Ammon's horn (tissue), 1 donor: ENCODE results near the gene FCGBP.
"Not testable (repeated sequence)": the region's sequence is repeated elsewhere in the genome, so short reads cannot be mapped to it uniquely, and the experiment has no call there.

Experiments used
- DNase-seq: peaks from one replicate; pipeline ENCODE4 v3.0.0-alpha.2; 2016; ENCODE audit warnings: low spot score

The FCGBP gene

DNA sequence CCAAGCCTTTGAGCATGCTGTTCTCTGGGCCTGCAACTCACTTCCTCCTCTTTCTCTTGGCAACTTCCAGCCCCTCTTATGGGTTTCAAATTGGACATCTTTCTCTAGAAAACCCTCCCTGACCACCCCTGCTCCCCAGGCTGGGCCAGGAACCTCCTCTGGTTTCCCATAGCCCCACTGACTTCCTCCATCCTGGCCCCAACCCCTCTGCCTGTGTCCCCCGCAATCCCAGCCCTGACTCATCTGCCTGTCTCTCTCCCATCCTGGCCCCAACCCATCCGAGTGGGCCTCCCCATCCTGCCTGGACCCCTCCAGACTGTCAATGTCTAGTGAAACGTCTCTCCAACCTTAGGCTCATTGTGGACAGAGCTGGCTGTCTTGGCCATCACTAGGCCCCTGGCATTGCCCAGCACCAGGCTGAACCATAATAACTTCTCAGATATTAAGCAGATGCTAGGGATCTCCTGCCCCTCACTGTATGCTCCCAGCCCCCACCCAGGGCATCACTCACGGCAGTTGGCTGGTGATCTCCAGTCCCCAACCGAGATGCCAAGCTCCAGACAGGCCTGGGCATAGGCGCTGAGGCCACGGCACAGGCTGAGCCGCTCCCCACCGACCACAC is 16.8 kb downstream of the FCGBP start:
- no peak for DNase-seq

DNA sequence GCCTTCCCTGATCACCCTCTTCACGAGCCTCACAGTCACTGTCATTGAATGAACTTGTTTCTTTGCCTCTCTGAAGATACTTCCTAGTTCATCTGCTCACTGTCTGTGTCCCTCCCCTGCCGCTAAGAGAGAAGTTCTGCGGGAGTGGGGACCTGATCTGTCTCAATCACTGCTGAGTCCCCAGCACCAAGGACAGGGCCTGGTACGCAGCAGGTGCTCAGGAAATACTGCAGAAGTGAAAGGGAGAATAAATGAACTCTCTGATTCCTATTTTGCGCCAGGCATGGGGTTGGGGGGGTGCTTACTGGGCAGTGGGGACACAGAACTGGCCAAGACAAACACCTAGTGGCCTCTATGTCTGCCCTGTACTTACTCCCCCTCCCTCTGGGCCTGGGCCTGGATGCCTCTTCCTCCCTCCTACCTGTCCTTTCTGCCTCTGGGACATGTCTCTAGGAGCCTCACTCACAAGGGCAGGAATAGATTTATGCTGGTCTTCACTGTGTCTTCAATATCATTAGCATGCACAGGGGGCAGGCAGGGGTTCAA is 17.5 kb downstream of the FCGBP start:
- DNase-seq = peak; percentile 44

GRCh38 chr19:39916236-39916635 is 18.2 kb downstream of the FCGBP start:
- no peak for DNase-seq

DNA sequence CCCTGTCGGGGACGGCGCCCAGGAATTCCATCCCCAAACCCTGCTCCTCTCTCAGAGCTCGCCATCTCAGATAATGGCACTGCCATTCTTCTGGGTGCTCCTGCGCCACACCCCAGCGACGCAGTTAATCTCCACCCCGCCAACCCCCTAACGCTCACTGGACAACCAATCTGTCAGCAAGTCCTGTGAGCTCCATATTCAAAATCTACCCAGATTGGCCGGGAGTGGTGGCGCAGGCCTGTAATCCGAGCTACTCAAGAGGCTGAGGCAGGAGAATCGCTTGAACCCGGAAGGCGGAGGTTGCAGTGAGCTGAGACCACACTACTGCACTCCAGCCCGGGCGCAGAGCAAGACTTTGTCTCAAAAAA is 18.6 kb downstream of the FCGBP start:
- DNase-seq = no peak

DNA sequence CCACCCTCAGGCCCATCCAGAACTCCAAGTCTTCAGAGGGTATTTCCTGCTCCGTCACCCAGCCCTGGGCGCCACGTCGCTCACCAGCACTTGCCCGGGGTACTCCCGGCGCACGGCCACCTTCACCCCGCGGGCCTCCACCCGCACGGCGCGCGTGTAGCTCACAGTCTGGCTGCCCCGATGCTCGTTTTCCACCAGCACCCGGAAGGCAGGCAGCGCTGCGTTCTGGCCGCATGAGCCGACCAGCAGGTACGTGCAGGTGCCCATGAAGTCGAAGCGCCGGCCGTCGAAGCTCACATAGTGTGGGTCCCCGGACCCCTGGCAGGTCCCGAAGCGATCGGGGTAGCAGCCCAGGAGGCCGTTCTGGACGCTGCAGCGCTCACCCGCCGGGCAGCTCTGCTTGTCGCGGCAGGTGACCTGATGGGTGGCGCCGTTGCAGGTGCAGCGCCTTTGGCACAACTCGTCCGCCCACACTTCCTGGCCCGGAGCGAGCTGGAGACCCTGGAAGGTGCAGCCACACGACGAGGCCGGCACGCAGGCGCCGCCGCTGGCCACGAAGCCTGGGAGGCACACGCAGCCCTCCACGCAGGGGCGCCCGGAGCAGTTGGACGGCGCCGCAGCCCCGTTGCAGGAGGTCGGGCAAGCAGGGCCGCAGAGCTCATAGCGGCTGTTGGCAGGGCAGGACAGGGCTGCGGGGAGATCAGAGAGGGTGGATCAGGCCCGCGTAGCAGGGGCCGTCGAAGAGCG is 19.2 kb downstream of the FCGBP start:
- no peak for DNase-seq

- DNase-seq = no peak
Observed at GRCh38 chr19:39913682-39914333, 20.6 kb downstream of the FCGBP start.

DNA sequence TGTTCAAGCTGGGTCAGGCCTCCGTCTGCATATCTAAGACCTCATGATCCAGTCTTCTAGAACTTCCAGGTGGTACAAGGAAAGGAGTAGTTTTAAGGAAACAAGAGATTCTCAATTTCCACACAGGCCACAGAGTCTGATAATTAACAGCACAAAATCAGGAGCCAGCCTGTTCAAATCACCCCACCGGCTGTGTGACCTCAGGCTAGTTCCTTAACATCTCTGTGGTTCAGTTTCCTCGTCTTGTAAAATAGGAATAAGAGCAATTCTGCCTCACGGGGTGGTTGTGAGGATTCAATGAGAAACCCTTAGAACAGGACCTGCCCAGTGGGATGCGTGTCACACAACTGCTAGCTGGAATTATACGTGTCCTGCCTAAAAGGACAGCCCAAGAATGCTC is 25.6 kb downstream of the FCGBP start:
- DNase-seq = no peak

DNA sequence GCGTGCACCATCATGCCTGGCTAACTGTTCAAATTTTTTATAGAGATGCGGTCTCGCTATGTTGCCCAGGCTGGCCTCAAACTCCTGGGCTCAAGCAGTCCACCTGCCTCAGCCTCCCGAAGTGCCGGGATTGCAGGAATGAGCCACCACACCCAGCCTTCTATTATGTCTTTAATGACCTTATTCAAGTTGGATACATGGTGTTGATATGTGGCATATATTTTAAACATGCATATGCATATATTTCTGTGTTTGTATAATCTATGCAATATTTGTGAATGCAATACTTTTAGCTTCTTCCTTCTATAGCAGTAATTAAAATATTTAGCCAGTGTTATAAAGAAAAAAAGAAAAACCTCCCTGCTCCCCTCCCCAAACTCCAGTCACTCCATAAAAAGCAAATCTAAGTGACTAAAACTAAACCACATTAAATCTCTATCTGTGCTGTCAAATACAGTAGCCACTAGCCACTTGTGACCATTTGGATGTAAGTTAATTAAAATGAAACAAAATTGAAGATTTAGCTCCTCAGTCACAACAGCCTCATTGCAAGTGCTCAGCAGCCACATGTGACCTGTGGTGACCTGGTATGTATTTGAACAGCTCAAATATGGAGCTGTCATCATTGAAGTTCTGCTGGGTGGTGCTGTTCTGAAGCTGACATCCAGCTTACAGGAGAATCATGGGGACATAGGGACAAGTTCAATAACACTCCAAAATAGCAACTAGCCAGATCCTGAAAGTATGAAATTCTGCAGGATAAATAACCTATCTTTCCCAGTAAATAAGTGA is 27.4 kb downstream of the FCGBP start:
- DNase-seq = no peak

GRCh38 chr19:39906283-39906682 is 28.2 kb downstream of the FCGBP start:
- DNase-seq = no peak

DNA sequence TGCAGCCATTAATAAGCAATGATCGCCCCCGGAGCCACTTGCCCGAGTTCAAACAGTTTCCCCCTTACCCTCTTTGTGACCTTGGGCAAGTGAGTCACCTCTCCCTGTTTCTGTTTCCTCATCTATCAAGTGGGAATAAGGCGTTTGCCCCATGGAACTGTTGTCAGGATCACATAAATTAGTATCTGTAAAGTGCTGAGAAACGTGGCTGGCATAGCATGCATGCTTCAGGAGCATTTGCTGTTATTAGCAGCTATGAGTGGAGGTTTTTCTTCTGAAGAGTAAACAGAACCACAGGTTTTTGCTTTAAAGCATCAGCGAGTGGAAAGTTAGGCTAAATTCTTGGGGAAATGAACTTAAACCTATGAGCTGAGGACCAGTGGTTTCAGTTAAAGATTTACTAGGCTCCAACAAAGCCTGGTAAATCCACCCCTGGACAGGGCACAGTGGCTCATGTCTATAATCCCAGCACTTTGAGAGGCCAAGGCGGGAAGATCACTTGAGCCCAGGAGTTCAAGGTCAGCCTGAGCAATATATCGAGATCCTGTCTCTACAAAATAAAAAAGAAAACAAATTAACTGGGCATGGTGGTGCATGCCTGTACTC is 30.8 kb downstream of the FCGBP start:
- DNase-seq = not testable (repeated sequence)

DNA sequence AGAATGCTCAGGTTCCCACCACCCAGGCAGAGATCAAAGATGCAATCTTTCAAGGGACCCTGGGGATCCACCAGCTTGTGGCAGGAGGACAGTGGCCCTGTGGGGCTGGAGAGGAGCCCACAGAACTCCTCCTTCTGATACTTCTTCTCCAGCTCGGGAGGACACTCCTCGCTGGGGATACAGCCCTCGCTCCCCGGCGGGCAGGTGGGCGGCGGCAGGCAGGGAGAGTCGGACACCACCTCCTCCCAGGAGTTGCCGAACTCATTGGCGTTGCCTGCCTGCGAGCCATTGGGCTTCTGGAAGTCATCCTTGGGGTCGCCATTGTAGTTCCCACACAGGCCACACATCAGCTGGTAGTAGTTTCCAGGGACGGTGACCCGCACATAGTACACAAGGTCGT is 32.1 kb downstream of the FCGBP start:
- DNase-seq = not testable (repeated sequence)

- not testable (repeated sequence) for DNase-seq
Observed at GRCh38 chr19:39901681-39902080, 32.8 kb downstream of the FCGBP start.

GRCh38 chr19:39898858-39899257 is 35.6 kb downstream of the FCGBP start:
- not testable (repeated sequence) for DNase-seq

DNA sequence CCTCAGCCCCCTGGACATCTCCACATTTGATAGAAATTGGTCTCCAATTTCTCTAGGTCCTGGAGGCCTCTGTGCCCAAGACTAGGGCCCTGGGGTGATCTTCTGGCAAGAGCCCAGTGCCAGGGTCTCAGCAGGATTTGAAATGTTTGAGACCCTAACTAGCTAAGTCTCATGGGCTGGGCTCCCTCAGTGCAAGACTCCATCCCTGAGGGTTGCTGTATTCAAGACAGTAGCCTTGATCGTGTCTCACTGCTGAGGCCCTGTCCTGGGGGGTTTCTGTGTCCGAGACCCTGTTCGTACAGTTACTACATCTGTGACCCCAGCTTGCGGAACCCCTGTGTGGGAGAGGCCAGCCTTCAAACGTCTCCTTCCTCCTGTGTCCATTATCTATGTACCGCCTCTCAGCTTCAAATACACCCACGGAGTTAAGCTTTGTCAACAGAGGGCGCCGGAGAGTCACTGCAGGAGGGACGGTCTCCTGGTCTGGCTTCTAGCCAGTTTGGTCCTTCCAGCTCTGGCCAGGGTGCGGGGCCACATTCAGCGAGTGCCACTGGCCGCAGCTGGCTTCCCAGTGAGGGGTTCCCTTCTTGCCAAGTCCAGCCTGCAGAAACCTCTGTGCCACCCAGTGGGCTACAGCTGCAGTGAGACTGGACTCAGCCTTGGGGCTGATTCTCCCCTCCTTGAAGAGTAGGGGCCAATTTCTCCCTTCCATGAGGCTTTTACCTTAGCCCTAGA is 36.8 kb downstream of the FCGBP start:
- DNase-seq = not testable (repeated sequence)

DNA sequence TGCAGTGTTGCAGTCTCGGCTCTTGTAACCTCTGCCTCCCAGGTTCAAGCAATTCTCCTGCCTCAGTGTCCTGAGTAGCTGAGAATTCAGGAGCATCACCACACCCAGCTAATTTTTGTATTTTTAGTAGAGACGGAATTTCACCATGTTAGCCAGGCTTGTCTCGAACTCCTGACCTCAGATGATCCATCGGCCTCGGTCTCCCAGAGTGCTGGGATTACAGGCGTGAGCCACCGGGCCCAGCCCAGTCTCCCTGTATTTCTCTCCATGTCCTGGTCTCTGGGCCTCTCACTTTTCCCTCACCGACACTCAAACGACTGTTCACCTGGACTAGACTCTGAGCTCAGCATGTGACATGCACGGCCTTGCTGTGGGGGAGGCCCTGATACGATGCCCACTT is 39.3 kb downstream of the FCGBP start:
- not testable (repeated sequence) for DNase-seq

DNA sequence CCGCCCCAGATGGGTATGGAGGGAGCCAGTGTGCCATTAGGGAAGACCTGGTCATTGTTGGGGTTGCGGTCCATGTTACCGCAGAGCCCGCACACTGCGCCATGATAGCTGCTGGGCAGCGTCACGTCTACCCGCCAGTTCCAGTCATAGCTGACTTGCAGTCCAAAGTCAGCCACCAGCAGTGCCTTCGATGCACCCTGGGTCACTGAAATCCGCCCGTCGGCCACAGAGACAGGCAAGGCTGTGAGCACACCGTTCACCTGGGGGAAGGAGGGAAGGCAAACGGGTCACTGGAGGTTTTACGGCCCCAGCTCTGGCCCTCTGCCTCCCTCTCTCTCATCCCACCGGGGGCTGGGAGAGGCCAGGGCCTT is 40.2 kb downstream of the FCGBP start:
- not testable (repeated sequence) for DNase-seq

DNA sequence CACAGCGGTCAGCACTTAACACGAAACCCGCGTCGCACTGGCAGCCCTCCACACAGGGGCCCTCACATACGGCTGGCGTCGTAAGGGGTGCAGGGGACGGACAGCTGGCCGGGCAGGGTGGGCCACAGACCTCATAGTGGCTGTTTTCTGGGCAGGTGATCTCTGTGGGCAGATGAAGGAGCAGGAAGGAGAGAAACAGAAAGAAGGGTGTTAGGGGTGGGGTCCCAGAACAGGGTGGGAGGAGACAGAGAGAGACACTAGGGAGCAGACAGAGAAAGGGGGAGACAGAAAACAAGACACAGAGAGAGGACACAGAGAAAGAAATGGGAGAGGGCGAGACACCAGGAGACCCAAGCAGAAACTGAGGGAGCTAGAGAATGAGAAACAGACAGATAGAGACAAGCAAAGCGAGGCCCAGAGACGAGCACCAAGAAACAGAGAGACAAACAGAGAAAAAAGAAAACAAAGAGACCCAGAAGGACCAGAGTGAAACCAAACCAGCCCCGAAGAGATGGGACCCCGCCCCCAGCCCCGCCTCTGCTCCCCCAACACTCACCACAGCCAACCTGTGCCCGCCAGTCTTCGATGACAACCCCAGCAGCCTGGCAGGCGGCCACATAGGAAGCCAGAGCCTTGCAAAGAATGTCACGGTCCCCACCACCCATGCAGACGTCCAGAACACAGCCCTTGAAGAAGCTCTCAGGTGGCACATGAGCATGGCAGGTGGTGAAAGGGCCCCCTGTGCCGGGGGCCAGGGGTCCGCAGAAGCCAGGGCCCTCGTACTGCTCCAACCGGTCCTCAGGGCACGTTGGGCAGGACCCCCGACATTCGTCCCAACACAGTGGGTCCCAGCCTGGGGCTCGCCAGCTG is 40.8 kb downstream of the FCGBP start:
- not testable (repeated sequence) for DNase-seq

GRCh38 chr19:39892506-39892902 is 41.9 kb downstream of the FCGBP start:
- DNase-seq = not testable (repeated sequence)

DNA sequence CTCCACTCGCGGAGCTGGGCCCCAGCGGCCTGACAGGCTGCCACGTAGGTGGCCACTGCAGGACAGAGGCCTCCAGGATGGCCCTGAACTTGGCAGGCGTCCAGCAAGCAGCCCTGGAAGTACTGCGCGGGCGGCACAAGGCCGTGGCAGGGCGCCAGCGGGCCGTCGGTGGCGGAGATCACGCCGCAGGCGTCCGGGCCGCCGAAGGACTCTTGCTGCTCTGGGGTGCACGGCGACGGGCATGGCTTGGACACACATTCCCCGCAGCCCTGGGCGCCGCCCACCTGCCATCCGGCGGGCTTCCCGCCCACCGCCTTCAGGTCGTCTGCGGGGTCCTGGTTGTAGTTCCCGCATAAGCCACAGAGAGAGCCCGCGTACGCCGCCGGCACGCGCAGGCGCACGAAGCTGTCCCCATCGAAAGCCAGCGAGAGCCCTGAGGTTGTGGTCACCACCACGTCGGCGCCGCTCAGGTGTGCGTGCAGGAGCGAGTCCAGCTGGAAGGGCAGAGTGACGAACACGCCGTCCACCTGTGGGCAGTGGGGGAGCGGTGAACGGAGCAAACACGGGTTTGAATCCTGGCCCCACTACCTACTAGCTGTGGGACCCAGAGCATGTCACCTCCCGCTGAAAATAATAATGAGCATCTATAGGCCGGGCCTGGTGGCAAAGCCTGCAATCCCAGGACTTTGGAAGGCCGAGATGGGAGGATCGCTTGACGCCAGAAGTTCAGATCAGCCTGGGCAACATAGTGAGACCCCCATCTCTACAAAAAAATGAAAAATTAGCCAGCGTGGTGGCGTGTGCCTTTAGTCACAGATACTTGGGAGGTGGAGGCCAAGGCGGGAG is 42.6 kb downstream of the FCGBP start:
- DNase-seq = not testable (repeated sequence)
